Bronchial epithelial cell (primary cell): ENCODE results near the gene ASF1B. TPM values are rescaled to one million over a fixed set of nuclear protein-coding genes. Genes with fewer than 3 reads are reported as not detected.
"Not testable (repeated sequence)": the region's sequence is repeated elsewhere in the genome, so short reads cannot be mapped to it uniquely, and the experiment has no call there.

ENCODE experiments used
- DNase-seq: peaks from one replicate; pipeline ENCODE4 v3.0.0-alpha.2; 2010; ENCODE audit warnings: low read depth
- FAIRE-seq: peaks from 2 replicates; lab custom pipeline; 2011; peaks lifted over from hg19 to GRCh38; lab: Jason Lieb, UNC
- H3K27me3 ChIP-seq: 2 replicates; pipeline ENCODE4 v1.5.1; 2011; ENCODE audit warnings: low read length; ENCODE audit not compliant: control insufficient read depth, insufficient read depth
- H3K36me3 ChIP-seq: 2 replicates; pipeline ENCODE4 v1.5.1; 2011; ENCODE audit warnings: low read length; ENCODE audit not compliant: control insufficient read depth, insufficient read depth
- H3K4me3 ChIP-seq: 2 replicates; pipeline ENCODE4 v1.5.1; 2011; ENCODE audit warnings: mild to moderate bottlenecking, low read depth, low read length, control low read depth
- total RNA-seq: library from RNA; depleted of rRNA; stranded (reverse); fragments of >200 nt; gene quantifications from 2 replicates; pipeline ENCODE4 v1.2.1, GENCODE V29; 2014
- TF ChIP-seq, protein P1 (sequence below): IDR thresholded peaks from 2 replicates; pipeline ENCODE4 v1.5.1; 2011; ENCODE audit warnings: mild to moderate bottlenecking, moderate library complexity, low read length, control low read depth, inconsistent platforms; ENCODE audit not compliant: insufficient read depth, severe bottlenecking

ASF1B gene
- total RNA-seq, 1 donor from 2014 or later: 0.53 TPM

DNA sequence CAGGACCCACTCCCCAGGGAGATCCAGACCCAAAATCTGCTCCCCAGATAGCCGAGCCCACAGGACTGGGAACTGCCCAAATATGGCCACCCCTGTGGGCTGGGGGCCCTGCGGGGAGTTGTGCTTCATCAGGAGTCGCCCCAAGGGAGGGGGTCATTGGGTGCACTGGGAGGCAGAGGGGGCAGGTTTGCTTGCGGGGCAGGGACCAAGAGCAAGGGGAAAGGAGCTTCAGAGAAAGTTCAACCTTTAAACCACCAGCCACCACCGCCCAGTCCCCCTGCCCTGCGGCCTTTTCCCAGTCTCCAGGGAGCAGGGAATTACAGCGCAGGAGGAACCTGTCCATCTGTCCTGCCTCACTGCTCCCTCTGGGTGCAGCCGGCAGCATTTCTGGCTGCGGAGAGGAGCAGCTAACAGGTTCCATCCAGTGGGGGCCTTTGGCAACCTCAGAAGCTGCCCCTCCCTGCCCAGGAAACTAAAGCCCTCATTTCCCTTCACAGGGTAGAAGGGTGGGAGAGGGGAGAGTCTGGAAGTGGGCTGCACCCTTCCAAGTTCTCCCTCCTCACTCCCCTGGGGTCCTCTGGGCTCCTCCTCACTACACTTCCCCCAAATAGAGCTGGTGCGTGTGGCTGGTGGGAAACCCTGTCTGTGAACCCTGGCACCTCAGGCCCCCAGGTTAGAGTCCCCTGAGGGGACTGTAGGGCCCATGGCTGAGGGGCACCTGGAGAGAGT, 13.8 kb upstream of the ASF1B start:
- TF ChIP-seq, protein P1, sequence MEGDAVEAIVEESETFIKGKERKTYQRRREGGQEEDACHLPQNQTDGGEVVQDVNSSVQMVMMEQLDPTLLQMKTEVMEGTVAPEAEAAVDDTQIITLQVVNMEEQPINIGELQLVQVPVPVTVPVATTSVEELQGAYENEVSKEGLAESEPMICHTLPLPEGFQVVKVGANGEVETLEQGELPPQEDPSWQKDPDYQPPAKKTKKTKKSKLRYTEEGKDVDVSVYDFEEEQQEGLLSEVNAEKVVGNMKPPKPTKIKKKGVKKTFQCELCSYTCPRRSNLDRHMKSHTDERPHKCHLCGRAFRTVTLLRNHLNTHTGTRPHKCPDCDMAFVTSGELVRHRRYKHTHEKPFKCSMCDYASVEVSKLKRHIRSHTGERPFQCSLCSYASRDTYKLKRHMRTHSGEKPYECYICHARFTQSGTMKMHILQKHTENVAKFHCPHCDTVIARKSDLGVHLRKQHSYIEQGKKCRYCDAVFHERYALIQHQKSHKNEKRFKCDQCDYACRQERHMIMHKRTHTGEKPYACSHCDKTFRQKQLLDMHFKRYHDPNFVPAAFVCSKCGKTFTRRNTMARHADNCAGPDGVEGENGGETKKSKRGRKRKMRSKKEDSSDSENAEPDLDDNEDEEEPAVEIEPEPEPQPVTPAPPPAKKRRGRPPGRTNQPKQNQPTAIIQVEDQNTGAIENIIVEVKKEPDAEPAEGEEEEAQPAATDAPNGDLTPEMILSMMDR: no peak
- FAIRE-seq (no peak), DNase-seq (no peak)
- H3K36me3 ChIP-seq: no peaks in the 10 kb centered on the region
- no peak overlapping the region for H3K4me3 ChIP-seq
- no peaks in the 10 kb centered on the region for H3K27me3 ChIP-seq

- FAIRE-seq (no peak), DNase-seq (peak; percentile 3)
- TF ChIP-seq, protein P1: no peak
- no peaks in the 10 kb centered on the region for H3K36me3 ChIP-seq
- no peak overlapping the region for H3K4me3 ChIP-seq
- H3K27me3 ChIP-seq: no peaks in the 10 kb centered on the region
These were observed 13.2 kb upstream of the ASF1B start for GRCh38 chr19:14149509-14149994.

DNA sequence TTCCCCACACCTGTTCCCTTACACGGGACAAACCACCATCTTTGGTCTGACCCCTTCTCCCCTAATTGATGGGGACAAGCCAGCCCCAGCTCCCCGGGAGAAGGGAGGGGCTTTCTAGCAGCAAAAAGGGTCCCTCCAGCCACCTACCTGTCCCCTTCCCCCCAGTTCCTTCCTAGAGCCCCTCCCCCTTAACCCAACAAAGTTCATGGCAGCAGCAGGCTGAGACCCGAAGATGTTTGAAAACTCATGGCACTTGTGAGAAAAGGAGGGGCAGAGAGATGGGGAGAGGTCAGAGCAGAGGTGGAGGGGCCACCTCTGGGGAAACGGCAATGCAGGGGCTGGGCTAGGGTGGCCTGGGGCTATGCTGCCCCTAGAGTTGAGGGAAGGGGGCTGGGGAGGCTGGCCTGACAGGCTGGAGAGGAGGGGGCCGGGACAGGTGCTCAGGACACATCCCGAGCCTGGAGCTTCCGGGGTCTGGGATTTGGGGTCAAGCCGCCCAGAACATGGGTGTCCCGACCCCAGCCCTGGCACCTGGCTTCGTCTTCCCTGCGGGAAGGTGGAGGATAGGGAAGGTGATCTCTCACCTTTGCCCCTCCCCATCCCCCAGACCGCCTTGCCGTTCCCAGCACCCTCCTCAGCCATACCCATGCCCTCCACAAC, 12.5 kb upstream of the ASF1B start:
- Histone ChIP-seq H3K36me3 (no peaks in the 10 kb centered on the region), H3K27me3 (no peaks in the 10 kb centered on the region), H3K4me3 (no peak overlapping the region)
- FAIRE-seq (no peak), DNase-seq (no peak)
- TF ChIP-seq, protein P1: no peak

GRCh38 chr19:14147797-14148605, 11.6 kb upstream of the ASF1B start:
- Histone ChIP-seq H3K27me3 (no peaks in the 10 kb centered on the region), H3K4me3 (no peak overlapping the region), H3K36me3 (no peaks in the 10 kb centered on the region)
- FAIRE-seq (peak; percentile 72), DNase-seq (peak; percentile 24)
- TF ChIP-seq, protein P1: peak; percentile 95

DNA sequence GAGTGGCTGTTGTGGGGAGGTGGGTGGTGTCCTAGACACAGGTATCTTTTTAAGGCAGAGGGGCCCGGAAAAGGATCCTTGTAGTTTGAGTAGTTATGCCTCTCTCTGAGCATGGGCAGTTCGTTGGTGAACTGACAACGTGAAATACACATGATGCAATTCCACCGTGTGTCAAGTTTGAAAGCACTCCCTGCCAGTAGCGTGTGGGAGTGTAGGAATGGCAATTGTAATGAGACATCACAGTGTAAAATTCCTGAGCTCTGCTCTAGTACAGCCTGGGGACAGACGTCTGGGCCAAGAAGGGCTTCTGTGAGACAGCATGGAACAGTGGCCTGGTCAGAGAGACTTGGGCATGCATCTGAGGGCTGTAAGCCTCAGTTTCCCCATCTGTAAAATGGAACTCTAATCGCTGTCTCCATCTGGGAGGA, 10.4 kb upstream of the ASF1B start:
- TF ChIP-seq, protein P1: no peak
- H3K36me3 ChIP-seq: no peaks in the 10 kb centered on the region
- no peaks in the 10 kb centered on the region for H3K27me3 ChIP-seq
- DNase-seq (peak; percentile 53), FAIRE-seq (no peak)
- H3K4me3 ChIP-seq: no peak overlapping the region

- not testable (repeated sequence) for H3K27me3 ChIP-seq, FAIRE-seq, H3K4me3 ChIP-seq, H3K36me3 ChIP-seq, DNase-seq
These were observed 9.8 kb upstream of the ASF1B start for GRCh38 chr19:14146169-14146568.
